Kidney (tissue), 14 donors: ENCODE results near the gene MLLT3. TPM values are rescaled to one million over a fixed set of nuclear protein-coding genes. Genes with fewer than 3 reads are reported as not detected.

Experiments used
- DNase-seq, 5 donors: peaks; one replicate each; pipeline ENCODE4 v3.0.0-alpha.2; 2013 to 2020
- FAIRE-seq: peaks from 2 replicates; lab custom pipeline; 2012; peaks lifted over from hg19 to GRCh38; lab: Jason Lieb, UNC
- H3K27ac ChIP-seq, 2 donors: one replicate each; pipeline ENCODE4 v1.7.0; 2013; ENCODE audit warnings: low read depth in 2 of 2, low read length in 2 of 2, inconsistent platforms in 1 of 2
- H3K27me3 ChIP-seq: one replicate; pipeline ENCODE4 v1.7.1; 2013; ENCODE audit warnings: low read length, inconsistent platforms; ENCODE audit not compliant: control insufficient read depth, insufficient read depth
- H3K36me3 ChIP-seq, 3 donors: one replicate each; pipeline versions ENCODE4 v1.7.0 to v1.7.1; 2013; ENCODE audit warnings: low read length in 3 of 3, control low read depth in 1 of 3, inconsistent platforms in 1 of 3; ENCODE audit not compliant: insufficient read depth in 3 of 3, control insufficient read depth in 2 of 3
- H3K4me1 ChIP-seq, 3 donors: one replicate each; pipeline versions ENCODE4 v1.7.0 to v1.7.1; 2013; ENCODE audit warnings: low read length in 3 of 3, inconsistent platforms in 1 of 3, low read depth in 1 of 3; ENCODE audit not compliant: control insufficient read depth in 2 of 3, insufficient read depth in 2 of 3
- H3K4me3 ChIP-seq, 3 donors: one replicate each; pipeline versions ENCODE4 v1.7.0 to v1.8.1; 2013; ENCODE audit warnings: low read length in 3 of 3, control low read depth in 1 of 3, inconsistent platforms in 1 of 3
- H3K9ac ChIP-seq, 3 donors: one replicate each; pipeline versions ENCODE4 v1.7.0 to v1.7.1; 2013; ENCODE audit warnings: low read length in 3 of 3, control low read depth in 1 of 3, inconsistent platforms in 1 of 3
- H3K9me3 ChIP-seq, 3 donors: one replicate each; pipeline versions ENCODE4 v1.7.0 to v1.7.1; 2013; ENCODE audit warnings: low read length in 3 of 3, control low read depth in 1 of 3, inconsistent platforms in 1 of 3; ENCODE audit not compliant: control insufficient read depth in 2 of 3, insufficient read depth in 1 of 3
- intact Hi-C: fragments of 100-400 bp; cut with DNase I; formaldehyde crosslinking; loops from one replicate; pipeline ENCODE4 v1.11.1; 2022
- polyA plus RNA-seq: library from polyadenylated mRNA; stranded (reverse); fragments of 350-450 nt; fragmentation: Illumina TruSeq; extraction: RNeasy Lipid Tissue Mini Kit (QIAGEN cat#74804); gene quantifications from one replicate; pipeline ENCODE4 v1.2.3, GENCODE V29; 2014; ENCODE audit warnings: low read depth, low replicate concordance; ENCODE audit not compliant: insufficient read depth
- total RNA-seq: library from RNA; stranded (reverse); fragmentation: NEBNext Ultra II Directional; extraction: Animal tissue kit (Norgen Biotek cat#: 25700); gene quantifications from one replicate; pipeline ENCODE4 v1.2.1, GENCODE V29; 2021
- TF ChIP-seq, protein P1 (sequence below): IDR thresholded peaks from 3 replicates; pipeline ENCODE4 v1.5.1; 2012; ENCODE audit warnings: mild to moderate bottlenecking, moderate library complexity, borderline replicate concordance; ENCODE audit not compliant: insufficient read depth; ENCODE audit errors: extremely low read depth
- donor health status: control.
- donor health status: control.
- donor health status: control.
- donor health status: control.
- donor health status: control.
- donor health status: DM: yes; HTN: yes; CAD: no.
- donor health status: Normal renal cell carcinoma (clear cell type).

The MLLT3 gene
- total and polyA plus RNA-seq, 2 donors from 2014 or later: 15.8 to 19.7 TPM

DNA sequence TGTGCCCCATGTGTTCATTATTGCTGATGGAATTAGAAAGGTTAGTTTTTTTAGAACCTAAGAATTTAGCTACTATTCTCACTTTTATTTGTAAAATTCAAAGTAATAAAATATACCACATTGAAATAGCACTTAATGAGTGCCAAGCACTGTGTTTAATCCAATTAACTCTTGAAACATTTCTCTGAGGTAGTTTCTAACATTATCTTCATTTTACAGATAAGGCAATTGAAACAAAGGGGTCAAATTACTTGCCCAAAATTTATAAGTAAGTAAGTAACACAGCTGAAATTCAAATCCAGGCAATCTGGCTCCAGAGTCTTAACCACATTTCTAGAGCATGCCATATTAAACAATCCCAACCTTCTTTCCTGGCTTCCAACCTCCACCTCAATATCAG lies 84.2 kb downstream of the MLLT3 start:
- TF ChIP-seq, protein P1, sequence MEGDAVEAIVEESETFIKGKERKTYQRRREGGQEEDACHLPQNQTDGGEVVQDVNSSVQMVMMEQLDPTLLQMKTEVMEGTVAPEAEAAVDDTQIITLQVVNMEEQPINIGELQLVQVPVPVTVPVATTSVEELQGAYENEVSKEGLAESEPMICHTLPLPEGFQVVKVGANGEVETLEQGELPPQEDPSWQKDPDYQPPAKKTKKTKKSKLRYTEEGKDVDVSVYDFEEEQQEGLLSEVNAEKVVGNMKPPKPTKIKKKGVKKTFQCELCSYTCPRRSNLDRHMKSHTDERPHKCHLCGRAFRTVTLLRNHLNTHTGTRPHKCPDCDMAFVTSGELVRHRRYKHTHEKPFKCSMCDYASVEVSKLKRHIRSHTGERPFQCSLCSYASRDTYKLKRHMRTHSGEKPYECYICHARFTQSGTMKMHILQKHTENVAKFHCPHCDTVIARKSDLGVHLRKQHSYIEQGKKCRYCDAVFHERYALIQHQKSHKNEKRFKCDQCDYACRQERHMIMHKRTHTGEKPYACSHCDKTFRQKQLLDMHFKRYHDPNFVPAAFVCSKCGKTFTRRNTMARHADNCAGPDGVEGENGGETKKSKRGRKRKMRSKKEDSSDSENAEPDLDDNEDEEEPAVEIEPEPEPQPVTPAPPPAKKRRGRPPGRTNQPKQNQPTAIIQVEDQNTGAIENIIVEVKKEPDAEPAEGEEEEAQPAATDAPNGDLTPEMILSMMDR: no peak

DNA sequence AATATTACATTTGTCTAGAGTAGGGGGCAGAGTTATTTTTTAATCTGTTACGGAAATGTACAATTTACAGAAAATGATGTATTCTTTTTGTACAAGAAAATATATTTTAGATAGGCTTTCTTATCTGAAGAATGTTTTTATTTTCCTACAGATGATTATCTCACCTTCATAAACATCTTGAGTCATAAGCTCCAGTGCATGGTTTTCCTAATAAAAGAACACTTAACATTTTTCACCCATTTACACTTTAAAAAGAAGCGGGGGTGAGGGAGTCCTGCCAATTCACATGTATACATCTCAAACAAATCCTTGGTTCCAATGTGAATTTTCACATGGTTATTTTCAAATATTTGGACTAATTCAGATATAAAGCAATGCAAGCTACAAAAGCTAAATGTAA lies 85.0 kb downstream of the MLLT3 start:
- Histone ChIP-seq H3K4me3 (no peak overlapping the region), H3K9ac (no peak overlapping the region), H3K9me3 (no peaks in the 10 kb centered on the region), H3K4me1 (peaks cover 0 to 4% (median 3%) of the 10 kb centered on the region in 3 donors), H3K36me3 (no peaks in the 10 kb centered on the region), H3K27ac (no peak overlapping the region), H3K27me3 (no peaks in the 10 kb centered on the region)
- TF ChIP-seq, protein P1: no peak
- FAIRE-seq: no peak
- intact Hi-C loops: no loop called here
- no peak for DNase-seq

More for the DNA sequence above, 84.2 kb downstream of the MLLT3 start:
- Histone ChIP-seq H3K9me3 (no peaks in the 10 kb centered on the region), H3K4me1 (peaks cover 0 to 3% (median 0%) of the 10 kb centered on the region in 3 donors), H3K36me3 (no peaks in the 10 kb centered on the region), H3K9ac (no peak overlapping the region), H3K27me3 (no peaks in the 10 kb centered on the region), H3K27ac (no peak overlapping the region), H3K4me3 (no peak overlapping the region)
- DNase-seq (no peak), FAIRE-seq (no peak)
- intact Hi-C loops: no loop called here

DNA sequence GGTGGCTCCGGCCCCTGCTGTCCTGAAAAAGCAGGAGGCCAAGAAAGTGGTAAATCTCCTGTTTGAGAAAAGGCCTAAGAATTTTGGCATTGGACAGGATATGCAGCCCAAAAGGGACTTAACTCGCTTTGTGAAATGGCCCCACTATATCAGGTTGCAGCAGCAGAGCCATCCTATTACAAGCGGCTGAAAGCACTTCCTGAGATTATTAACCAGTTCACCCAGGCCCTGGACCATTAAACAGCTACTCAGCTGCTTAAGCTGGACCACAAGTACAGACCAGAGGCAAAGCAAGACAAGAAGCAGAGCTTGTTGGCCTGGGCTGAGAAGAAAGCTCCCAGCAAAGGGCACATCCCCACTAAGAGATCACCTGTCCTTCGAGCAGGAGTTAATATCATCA lies 89.7 kb downstream of the MLLT3 start:
- TF ChIP-seq, protein P1: no peak
- Histone ChIP-seq H3K9ac (no peak overlapping the region), H3K36me3 (no peaks in the 10 kb centered on the region), H3K4me1 (peaks cover 0 to 4% (median 3%) of the 10 kb centered on the region in 3 donors), H3K9me3 (no peaks in the 10 kb centered on the region), H3K27me3 (no peaks in the 10 kb centered on the region), H3K27ac (no peak overlapping the region), H3K4me3 (no peak overlapping the region)
- peak in 3 of 5 donors; percentile 66 to 84 (median 83) for DNase-seq
- FAIRE-seq: no peak
- intact Hi-C loops: no loop called here

- no peaks in the 10 kb centered on the region for H3K27me3 ChIP-seq
- H3K4me1 ChIP-seq: peaks cover 0 to 14% (median 7%) of the 10 kb centered on the region in 3 donors
- TF ChIP-seq, protein P1: no peak
- intact Hi-C loops: no loop called here
- DNase-seq (no peak), FAIRE-seq (no peak)
- no peaks in the 10 kb centered on the region for H3K36me3 ChIP-seq
- H3K27ac ChIP-seq: no peak overlapping the region
- no peak overlapping the region for H3K4me3 ChIP-seq
- no peak overlapping the region for H3K9ac ChIP-seq
- no peaks in the 10 kb centered on the region for H3K9me3 ChIP-seq
These were observed 92.5 kb downstream of the MLLT3 start for GRCh38 chr9:20529837-20530236.
